ENCODE results near the gene ARL1.

ARL1 gene

GRCh38 chr12:101368016-101368415 is 39.6 kb downstream of the ARL1 start:
- TF ChIP-seq, protein P1, sequence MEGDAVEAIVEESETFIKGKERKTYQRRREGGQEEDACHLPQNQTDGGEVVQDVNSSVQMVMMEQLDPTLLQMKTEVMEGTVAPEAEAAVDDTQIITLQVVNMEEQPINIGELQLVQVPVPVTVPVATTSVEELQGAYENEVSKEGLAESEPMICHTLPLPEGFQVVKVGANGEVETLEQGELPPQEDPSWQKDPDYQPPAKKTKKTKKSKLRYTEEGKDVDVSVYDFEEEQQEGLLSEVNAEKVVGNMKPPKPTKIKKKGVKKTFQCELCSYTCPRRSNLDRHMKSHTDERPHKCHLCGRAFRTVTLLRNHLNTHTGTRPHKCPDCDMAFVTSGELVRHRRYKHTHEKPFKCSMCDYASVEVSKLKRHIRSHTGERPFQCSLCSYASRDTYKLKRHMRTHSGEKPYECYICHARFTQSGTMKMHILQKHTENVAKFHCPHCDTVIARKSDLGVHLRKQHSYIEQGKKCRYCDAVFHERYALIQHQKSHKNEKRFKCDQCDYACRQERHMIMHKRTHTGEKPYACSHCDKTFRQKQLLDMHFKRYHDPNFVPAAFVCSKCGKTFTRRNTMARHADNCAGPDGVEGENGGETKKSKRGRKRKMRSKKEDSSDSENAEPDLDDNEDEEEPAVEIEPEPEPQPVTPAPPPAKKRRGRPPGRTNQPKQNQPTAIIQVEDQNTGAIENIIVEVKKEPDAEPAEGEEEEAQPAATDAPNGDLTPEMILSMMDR (IDR thresholded peaks at IDR 0.05; ENCODE audit: extremely low read depth, missing control alignments), result no peak
- DNase-seq (ENCODE audit: low spot score), result no peak

GRCh38 chr12:101361455-101361854 is 46.1 kb downstream of the ARL1 start:
- DNase-seq (ENCODE audit: low spot score), result no peak
- TF ChIP-seq, protein P1 (IDR thresholded peaks at IDR 0.05; ENCODE audit: extremely low read depth, missing control alignments), result no peak

DNA sequence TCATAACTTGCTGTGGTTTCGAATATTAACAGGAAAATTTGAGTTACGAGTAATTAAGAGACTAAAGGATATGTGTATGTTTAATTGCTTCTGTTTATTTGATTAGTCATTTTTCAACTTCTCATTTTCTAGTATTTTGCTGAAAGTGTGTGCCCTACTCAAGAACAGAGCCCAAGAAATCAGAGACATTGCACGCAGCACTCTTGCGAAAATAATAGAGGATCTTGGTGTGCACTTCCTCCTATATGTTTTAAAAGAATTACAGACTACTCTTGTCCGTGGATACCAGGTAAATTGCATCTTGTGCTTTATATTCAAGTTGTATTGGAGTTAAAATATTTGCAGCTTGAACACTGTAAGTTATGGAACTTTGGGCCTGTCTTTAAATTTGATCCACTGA is 50.8 kb downstream of the ARL1 start:
- TF ChIP-seq, protein P1 (IDR thresholded peaks at IDR 0.05; ENCODE audit: extremely low read depth, missing control alignments), result no peak
- DNase-seq (ENCODE audit: low spot score), result no peak

DNA sequence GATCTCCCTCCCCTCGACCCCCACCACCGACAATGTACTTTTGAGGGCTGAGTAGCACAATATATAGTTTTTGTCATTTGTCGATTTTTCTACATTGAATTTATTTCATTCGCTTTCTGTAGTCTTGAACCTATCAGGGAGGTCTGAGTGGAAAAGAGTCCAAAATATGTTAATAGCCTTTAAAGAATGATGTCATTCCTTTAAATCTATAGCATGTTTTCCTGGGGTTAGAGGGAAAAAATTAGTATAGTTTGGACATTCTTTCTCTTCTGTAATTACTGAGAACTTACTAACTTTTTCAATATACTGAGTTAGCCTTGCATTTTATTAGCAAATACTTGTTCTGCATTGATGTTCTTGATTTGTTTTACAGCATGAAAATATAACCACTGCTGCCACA is 55.9 kb downstream of the ARL1 start:
- no peak for DNase-seq (ENCODE audit: low spot score)
- TF ChIP-seq, protein P1 (IDR thresholded peaks at IDR 0.05; ENCODE audit: extremely low read depth, missing control alignments), result no peak

- TF ChIP-seq, protein P1 (IDR thresholded peaks at IDR 0.05; ENCODE audit: extremely low read depth, missing control alignments), result no peak
Measured at GRCh38 chr12:101343893-101344292, 63.7 kb downstream of the ARL1 start.

More at GRCh38 chr12:101343893-101344292, 63.7 kb downstream of the ARL1 start:
- DNase-seq (ENCODE audit: low spot score), result no peak

Measured in GM20000 (cell line).